ENCODE measurements around the gene ANKRD39.

ANKRD39 gene

GRCh38 chr2:96888072-96889011, 30.5 kb upstream of the ANKRD39 start:
- DNase-seq (ENCODE audit: low read depth in 3 of 3, low spot score in 1 of 3): no peak

GRCh38 chr2:96887493-96888012, 29.7 kb upstream of the ANKRD39 start:
- DNase-seq (ENCODE audit: low read depth in 3 of 3, low spot score in 1 of 3): no peak

- DNase-seq (ENCODE audit: low read depth in 3 of 3, low spot score in 1 of 3): no peak
Measured at GRCh38 chr2:96885432-96886347, 27.9 kb upstream of the ANKRD39 start.

- DNase-seq (ENCODE audit: low read depth in 3 of 3, low spot score in 1 of 3): no peak
Measured at GRCh38 chr2:96884299-96885094, 26.7 kb upstream of the ANKRD39 start.

- no peak for DNase-seq (ENCODE audit: low read depth in 3 of 3, low spot score in 1 of 3)
Measured at GRCh38 chr2:96883306-96883705, 25.5 kb upstream of the ANKRD39 start.

- no peak for DNase-seq (ENCODE audit: low read depth in 3 of 3, low spot score in 1 of 3)
Measured at GRCh38 chr2:96882906-96883305, 25.1 kb upstream of the ANKRD39 start.

GRCh38 chr2:96882230-96882629, 24.4 kb upstream of the ANKRD39 start:
- DNase-seq (ENCODE audit: low read depth in 3 of 3, low spot score in 1 of 3): no peak

- no peak for DNase-seq (ENCODE audit: low read depth in 3 of 3, low spot score in 1 of 3)
Measured at GRCh38 chr2:96881349-96882195, 23.8 kb upstream of the ANKRD39 start.

- DNase-seq (ENCODE audit: low read depth in 3 of 3, low spot score in 1 of 3): no peak
Measured at GRCh38 chr2:96880891-96881273, 23.1 kb upstream of the ANKRD39 start.

- DNase-seq (ENCODE audit: low read depth in 3 of 3, low spot score in 1 of 3): no peak
Measured at GRCh38 chr2:96879545-96880040, 21.8 kb upstream of the ANKRD39 start.

- DNase-seq (ENCODE audit: low read depth in 3 of 3, low spot score in 1 of 3): no peak
Measured at GRCh38 chr2:96878796-96879544, 21.2 kb upstream of the ANKRD39 start.

GRCh38 chr2:96878171-96878570, 20.4 kb upstream of the ANKRD39 start:
- DNase-seq (ENCODE audit: low read depth in 3 of 3, low spot score in 1 of 3): no peak

- no peak for DNase-seq (ENCODE audit: low read depth in 3 of 3, low spot score in 1 of 3)
Measured at GRCh38 chr2:96877631-96878092, 19.8 kb upstream of the ANKRD39 start.

GRCh38 chr2:96877042-96877451, 19.2 kb upstream of the ANKRD39 start:
- no peak for DNase-seq (ENCODE audit: low read depth in 3 of 3, low spot score in 1 of 3)

GRCh38 chr2:96876269-96877041, 18.6 kb upstream of the ANKRD39 start:
- DNase-seq (ENCODE audit: low read depth in 3 of 3, low spot score in 1 of 3): no peak

GRCh38 chr2:96875498-96876268, 17.9 kb upstream of the ANKRD39 start:
- no peak for DNase-seq (ENCODE audit: low read depth in 3 of 3, low spot score in 1 of 3)

- no peak for DNase-seq (ENCODE audit: low read depth in 3 of 3, low spot score in 1 of 3)
Measured at GRCh38 chr2:96874198-96874831, 16.5 kb upstream of the ANKRD39 start.
